Measurements from ENCODE around the gene MRPL58. TPM values are rescaled to one million over a fixed set of nuclear protein-coding genes. Genes with fewer than 3 reads are reported as not detected.

MRPL58 gene
- total and polyA plus RNA-seq, 2 of the 8 experiments (the other 6 are each of a cell fraction or from before 2014, with no cell fraction given), result 43.6 to 49.1 TPM

GRCh38 chr17:74977802-74978201 lies 34.7 kb upstream of the MRPL58 start (continued):
- TF ChIP-seq, protein P1, sequence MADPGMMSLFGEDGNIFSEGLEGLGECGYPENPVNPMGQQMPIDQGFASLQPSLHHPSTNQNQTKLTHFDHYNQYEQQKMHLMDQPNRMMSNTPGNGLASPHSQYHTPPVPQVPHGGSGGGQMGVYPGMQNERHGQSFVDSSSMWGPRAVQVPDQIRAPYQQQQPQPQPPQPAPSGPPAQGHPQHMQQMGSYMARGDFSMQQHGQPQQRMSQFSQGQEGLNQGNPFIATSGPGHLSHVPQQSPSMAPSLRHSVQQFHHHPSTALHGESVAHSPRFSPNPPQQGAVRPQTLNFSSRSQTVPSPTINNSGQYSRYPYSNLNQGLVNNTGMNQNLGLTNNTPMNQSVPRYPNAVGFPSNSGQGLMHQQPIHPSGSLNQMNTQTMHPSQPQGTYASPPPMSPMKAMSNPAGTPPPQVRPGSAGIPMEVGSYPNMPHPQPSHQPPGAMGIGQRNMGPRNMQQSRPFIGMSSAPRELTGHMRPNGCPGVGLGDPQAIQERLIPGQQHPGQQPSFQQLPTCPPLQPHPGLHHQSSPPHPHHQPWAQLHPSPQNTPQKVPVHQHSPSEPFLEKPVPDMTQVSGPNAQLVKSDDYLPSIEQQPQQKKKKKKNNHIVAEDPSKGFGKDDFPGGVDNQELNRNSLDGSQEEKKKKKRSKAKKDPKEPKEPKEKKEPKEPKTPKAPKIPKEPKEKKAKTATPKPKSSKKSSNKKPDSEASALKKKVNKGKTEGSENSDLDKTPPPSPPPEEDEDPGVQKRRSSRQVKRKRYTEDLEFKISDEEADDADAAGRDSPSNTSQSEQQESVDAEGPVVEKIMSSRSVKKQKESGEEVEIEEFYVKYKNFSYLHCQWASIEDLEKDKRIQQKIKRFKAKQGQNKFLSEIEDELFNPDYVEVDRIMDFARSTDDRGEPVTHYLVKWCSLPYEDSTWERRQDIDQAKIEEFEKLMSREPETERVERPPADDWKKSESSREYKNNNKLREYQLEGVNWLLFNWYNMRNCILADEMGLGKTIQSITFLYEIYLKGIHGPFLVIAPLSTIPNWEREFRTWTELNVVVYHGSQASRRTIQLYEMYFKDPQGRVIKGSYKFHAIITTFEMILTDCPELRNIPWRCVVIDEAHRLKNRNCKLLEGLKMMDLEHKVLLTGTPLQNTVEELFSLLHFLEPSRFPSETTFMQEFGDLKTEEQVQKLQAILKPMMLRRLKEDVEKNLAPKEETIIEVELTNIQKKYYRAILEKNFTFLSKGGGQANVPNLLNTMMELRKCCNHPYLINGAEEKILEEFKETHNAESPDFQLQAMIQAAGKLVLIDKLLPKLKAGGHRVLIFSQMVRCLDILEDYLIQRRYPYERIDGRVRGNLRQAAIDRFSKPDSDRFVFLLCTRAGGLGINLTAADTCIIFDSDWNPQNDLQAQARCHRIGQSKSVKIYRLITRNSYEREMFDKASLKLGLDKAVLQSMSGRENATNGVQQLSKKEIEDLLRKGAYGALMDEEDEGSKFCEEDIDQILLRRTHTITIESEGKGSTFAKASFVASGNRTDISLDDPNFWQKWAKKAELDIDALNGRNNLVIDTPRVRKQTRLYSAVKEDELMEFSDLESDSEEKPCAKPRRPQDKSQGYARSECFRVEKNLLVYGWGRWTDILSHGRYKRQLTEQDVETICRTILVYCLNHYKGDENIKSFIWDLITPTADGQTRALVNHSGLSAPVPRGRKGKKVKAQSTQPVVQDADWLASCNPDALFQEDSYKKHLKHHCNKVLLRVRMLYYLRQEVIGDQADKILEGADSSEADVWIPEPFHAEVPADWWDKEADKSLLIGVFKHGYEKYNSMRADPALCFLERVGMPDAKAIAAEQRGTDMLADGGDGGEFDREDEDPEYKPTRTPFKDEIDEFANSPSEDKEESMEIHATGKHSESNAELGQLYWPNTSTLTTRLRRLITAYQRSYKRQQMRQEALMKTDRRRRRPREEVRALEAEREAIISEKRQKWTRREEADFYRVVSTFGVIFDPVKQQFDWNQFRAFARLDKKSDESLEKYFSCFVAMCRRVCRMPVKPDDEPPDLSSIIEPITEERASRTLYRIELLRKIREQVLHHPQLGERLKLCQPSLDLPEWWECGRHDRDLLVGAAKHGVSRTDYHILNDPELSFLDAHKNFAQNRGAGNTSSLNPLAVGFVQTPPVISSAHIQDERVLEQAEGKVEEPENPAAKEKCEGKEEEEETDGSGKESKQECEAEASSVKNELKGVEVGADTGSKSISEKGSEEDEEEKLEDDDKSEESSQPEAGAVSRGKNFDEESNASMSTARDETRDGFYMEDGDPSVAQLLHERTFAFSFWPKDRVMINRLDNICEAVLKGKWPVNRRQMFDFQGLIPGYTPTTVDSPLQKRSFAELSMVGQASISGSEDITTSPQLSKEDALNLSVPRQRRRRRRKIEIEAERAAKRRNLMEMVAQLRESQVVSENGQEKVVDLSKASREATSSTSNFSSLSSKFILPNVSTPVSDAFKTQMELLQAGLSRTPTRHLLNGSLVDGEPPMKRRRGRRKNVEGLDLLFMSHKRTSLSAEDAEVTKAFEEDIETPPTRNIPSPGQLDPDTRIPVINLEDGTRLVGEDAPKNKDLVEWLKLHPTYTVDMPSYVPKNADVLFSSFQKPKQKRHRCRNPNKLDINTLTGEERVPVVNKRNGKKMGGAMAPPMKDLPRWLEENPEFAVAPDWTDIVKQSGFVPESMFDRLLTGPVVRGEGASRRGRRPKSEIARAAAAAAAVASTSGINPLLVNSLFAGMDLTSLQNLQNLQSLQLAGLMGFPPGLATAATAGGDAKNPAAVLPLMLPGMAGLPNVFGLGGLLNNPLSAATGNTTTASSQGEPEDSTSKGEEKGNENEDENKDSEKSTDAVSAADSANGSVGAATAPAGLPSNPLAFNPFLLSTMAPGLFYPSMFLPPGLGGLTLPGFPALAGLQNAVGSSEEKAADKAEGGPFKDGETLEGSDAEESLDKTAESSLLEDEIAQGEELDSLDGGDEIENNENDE (IDR thresholded peaks at IDR 0.05; ENCODE audit: insufficient replicate concordance, low read length), result no peak
- TF ChIP-seq SIN3A (conservative IDR thresholded peaks at IDR 0.05 in 1 of 2, IDR thresholded peaks at IDR 0.05 in 1 of 2; ENCODE audit: low read depth in 1 of 2, low read length in 2 of 2), result no peak
